Measurements from ENCODE around the gene KCNMA1. TPM values are rescaled to one million over a fixed set of nuclear protein-coding genes. Genes with fewer than 3 reads are reported as not detected.

Gene KCNMA1
- total and polyA plus RNA-seq, 8 donors: 0.92 to 155 (median 54.3) TPM

DNA sequence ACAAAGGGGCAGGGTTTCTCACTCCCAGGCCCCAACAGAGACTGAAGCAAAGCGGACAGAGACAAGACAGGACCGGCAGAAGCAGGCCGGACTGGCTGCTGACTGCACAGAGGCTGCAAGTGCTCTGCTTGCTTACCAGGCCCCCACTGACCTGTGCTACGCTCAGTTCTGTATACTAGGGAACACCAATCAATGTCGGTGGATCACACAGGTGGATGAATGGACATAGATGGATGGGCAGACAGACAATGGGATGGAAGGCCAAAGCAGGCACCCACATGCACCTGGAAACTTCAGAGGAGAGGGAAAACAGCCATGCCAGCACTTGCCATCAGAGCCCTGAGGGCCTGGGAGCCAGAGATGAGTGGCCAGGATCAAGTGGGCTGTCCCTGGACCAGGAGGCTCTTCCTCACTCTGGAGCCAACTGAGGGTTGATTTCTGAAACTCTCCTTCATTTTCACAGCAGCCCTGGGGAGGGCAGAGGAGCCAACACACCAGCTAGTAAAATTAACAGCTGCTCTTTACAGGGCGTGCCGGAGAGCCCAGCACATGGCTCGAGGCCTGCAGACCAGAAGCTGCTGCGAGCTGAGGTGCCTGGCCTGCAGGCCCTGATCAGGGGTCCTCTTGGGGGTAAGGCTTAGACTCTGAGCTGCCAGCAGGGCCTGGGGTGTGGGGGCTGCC, 243.6 kb downstream of the KCNMA1 start:
- H3K36me3 ChIP-seq: no peaks in the 10 kb centered on the region
- intact Hi-C loops (cut with DNase I; ENCODE audit: low total_unique reads): no loop called here

DNA sequence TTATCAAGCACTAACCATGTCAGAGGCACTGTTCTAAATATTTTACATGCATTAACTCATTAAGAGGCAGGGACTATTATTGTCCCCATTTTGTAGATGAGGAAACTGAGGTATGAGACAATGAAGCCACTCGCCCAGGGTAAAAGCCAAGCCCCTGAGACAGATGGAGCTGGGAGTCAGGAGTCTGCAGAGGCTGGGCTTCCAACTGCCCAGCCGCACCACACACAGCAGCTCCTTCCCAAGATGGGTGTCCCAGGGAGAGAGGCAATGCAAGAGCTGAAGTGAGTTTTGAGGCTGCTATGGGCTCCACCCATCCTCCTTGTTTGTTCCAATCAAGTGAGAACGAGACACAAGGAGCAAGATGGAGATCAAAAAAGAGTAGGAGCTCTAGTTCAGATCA, 244.2 kb downstream of the KCNMA1 start:
- WGBS, 5 donors: 82 to 93% (median 85%) methylated on average over 3 of the region's 3 CpGs
- intact Hi-C loops (cut with DNase I; ENCODE audit: low total_unique reads): no loop called here
- no peak overlapping the region for H3K4me3 ChIP-seq
- H3K36me3 ChIP-seq: no peaks in the 10 kb centered on the region
- no peak for TF ChIP-seq EP300 (IDR thresholded peaks at IDR 0.05)
- TF ChIP-seq POLR2A (IDR thresholded peaks at IDR 0.05): no peak
- TF ChIP-seq CTCF (IDR thresholded peaks at IDR 0.05): no peak
- TF ChIP-seq POLR2AphosphoS5 (IDR thresholded peaks at IDR 0.05): no peak
- H3K9me3 ChIP-seq: no peaks in the 10 kb centered on the region
- H3K27me3 ChIP-seq: no peaks in the 10 kb centered on the region
- peaks cover 5 to 42% (median 21%) of the 10 kb centered on the region in 4 donors for H3K4me1 ChIP-seq
- peak overlapping the region in 2 of 5 donors; percentile 69 to 70 for H3K27ac ChIP-seq
- DNase-seq: no peak

More for the DNA sequence above, 243.6 kb downstream of the KCNMA1 start:
- H3K27ac ChIP-seq: peak overlapping the region in 1 of 5 donors; percentile 69
- H3K27me3 ChIP-seq: no peaks in the 10 kb centered on the region
- WGBS, 5 donors: 83 to 94% (median 89%) methylated on average over 8 to 9 of the region's 9 CpGs
- H3K4me3 ChIP-seq: no peak overlapping the region
- peaks cover 5 to 43% (median 21%) of the 10 kb centered on the region in 4 donors for H3K4me1 ChIP-seq
- H3K9me3 ChIP-seq: no peaks in the 10 kb centered on the region
- DNase-seq: no peak
- TF ChIP-seq EP300 (IDR thresholded peaks at IDR 0.05) (no peak), CTCF (IDR thresholded peaks at IDR 0.05) (no peak), POLR2AphosphoS5 (IDR thresholded peaks at IDR 0.05) (no peak), POLR2A (IDR thresholded peaks at IDR 0.05) (no peak)

DNA sequence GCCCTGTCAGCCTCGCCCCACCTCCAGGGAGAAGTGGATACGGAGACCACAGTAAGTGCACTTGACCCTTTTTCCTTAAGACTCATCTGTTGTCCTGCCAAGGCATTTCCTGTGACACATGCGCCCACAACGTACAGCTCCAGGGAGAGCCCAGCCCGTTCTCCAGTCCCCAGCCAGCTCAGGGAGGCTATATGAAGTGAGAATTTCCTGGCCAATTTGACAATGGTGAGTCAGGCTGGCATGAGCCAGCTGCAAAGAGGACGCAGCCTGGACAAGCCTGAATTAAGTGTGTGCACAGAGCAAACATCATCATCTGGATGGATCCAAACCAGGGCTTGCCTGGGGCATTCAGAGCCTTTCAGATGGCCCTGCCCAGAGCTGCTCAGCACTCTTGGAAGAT, 244.8 kb downstream of the KCNMA1 start:
- Histone ChIP-seq H3K4me3 (no peak overlapping the region), H3K36me3 (no peaks in the 10 kb centered on the region), H3K27me3 (no peaks in the 10 kb centered on the region), H3K9me3 (no peaks in the 10 kb centered on the region), H3K27ac (peak overlapping the region in 2 of 5 donors; percentile 69 to 70), H3K4me1 (peaks cover 5 to 43% (median 21%) of the 10 kb centered on the region in 4 donors)
- intact Hi-C loops (cut with DNase I; ENCODE audit: low total_unique reads): no loop called here
- WGBS, 5 donors: 56 to 73% (median 58%) methylated on average over 6 of the region's 6 CpGs
- no peak for DNase-seq
- TF ChIP-seq EP300 (IDR thresholded peaks at IDR 0.05) (no peak), POLR2AphosphoS5 (IDR thresholded peaks at IDR 0.05) (peak in 1 of 3 donors; percentile 34)

DNA sequence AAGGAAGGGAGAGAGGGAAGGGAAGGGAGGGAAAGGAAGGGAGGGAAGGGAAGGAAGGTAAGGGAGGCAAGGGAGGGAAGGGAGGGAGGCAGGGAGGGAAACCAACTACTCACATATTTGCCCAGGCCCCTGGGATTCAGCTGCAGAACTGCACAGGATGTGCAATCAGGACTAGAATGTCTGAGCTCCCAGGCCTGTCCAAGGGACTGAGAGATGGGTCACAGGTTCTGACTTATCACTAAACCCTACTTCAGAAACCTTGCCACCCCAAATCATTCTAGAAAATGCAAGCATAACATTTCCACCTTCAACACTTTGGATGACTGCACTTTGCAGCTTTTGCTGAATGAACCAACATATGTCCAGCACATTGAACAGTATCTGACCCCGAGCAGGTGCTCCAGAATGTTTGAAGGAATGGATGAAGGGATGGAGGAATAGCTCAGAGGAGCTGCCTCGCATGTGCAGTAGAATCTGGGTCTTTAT, 245.3 kb downstream of the KCNMA1 start:
- no peaks in the 10 kb centered on the region for H3K9me3 ChIP-seq
- intact Hi-C loops (cut with DNase I; ENCODE audit: low total_unique reads): no loop called here
- H3K4me1 ChIP-seq: peaks cover 5 to 49% (median 23%) of the 10 kb centered on the region in 4 donors
- H3K27ac ChIP-seq: peak overlapping the region in 2 of 5 donors; percentile 69 to 70
- 59 to 93% (median 85%) methylated on average over 2 of the region's 2 CpGs for WGBS, 5 donors
- DNase-seq: no peak
- no peak overlapping the region for H3K4me3 ChIP-seq
- TF ChIP-seq EP300 (IDR thresholded peaks at IDR 0.05) (no peak), POLR2A (IDR thresholded peaks at IDR 0.05) (no peak), CTCF (IDR thresholded peaks at IDR 0.05) (no peak), POLR2AphosphoS5 (IDR thresholded peaks at IDR 0.05) (no peak)
- no peaks in the 10 kb centered on the region for H3K36me3 ChIP-seq
- no peaks in the 10 kb centered on the region for H3K27me3 ChIP-seq
